ENCODE data around the gene LELP1. TPM values are rescaled to one million over a fixed set of nuclear protein-coding genes. Genes with fewer than 3 reads are reported as not detected.

Gene LELP1
- total and polyA plus RNA-seq, 10 donors = not detected

DNA sequence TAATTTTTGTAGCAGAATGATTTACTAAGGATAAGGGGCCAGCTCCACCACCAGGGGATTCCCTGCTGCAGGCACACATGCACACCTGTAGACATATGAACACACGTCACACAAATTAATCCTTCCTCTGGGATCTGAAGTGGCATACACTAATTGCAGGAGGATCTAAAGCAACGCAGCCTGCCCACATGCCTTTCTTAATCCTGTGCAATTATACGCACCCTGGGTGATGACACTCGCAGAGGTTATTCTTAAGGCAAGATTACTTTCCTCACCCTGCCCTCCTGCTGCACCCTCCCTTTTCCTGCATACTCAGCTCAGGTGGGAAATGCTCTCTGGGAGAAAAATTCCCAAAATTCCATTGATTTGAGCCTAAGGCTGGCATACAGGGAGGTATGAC, 48.8 kb downstream of the LELP1 start:
- Histone ChIP-seq H3K36me3 (no peaks in the 10 kb centered on the region), H3K27me3 (replicated peaks in 1 of 7) (peaks cover 0 to 33% (median 0%) of the 10 kb centered on the region in 7 donors), H3K9me3 (no peaks in the 10 kb centered on the region), H3K4me1 (no peaks in the 10 kb centered on the region), H3K4me3 (no peak overlapping the region), H3K27ac (no peak overlapping the region)
- WGBS, 5 donors = 66 to 88% (median 81%) methylated on average over 4 of the region's 4 CpGs
- DNase-seq = no peak
- TF ChIP-seq POLR2AphosphoS5 (IDR thresholded peaks at IDR 0.05) = no peak
- TF ChIP-seq, protein P1, sequence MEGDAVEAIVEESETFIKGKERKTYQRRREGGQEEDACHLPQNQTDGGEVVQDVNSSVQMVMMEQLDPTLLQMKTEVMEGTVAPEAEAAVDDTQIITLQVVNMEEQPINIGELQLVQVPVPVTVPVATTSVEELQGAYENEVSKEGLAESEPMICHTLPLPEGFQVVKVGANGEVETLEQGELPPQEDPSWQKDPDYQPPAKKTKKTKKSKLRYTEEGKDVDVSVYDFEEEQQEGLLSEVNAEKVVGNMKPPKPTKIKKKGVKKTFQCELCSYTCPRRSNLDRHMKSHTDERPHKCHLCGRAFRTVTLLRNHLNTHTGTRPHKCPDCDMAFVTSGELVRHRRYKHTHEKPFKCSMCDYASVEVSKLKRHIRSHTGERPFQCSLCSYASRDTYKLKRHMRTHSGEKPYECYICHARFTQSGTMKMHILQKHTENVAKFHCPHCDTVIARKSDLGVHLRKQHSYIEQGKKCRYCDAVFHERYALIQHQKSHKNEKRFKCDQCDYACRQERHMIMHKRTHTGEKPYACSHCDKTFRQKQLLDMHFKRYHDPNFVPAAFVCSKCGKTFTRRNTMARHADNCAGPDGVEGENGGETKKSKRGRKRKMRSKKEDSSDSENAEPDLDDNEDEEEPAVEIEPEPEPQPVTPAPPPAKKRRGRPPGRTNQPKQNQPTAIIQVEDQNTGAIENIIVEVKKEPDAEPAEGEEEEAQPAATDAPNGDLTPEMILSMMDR (IDR thresholded peaks at IDR 0.05 in 8 of 11, conservative IDR thresholded peaks at IDR 0.05 in 3 of 11) = no peak
- intact Hi-C loops (cut with DNase I; ENCODE audit: low total_unique reads) = no loop called here

DNA sequence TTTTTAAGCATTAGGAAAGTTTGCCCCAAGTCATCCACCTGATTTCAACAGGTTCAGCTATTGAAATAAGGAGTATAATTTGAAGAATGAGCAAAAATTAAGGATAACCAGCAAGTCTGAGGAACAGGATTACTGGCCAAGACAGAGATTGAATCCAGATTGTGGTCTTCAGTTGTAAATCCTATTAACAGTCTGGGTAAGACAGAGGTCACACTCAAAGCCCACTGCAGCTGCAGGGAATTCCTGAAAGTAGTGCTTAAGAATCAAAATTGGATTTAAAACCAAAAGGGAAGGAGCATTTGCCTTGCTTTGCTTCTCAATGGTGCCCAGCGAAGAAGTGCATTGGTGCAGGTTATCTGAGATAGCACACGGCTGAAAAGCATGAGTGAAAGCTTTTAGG, 49.8 kb downstream of the LELP1 start:
- whole genome bisulfite sequencing, 5 donors = 44 to 93% (median 87%) methylated on average over 2 of the region's 2 CpGs
- no peak for TF ChIP-seq POLR2A (IDR thresholded peaks at IDR 0.05)
- TF ChIP-seq, protein P1 (IDR thresholded peaks at IDR 0.05 in 8 of 11, conservative IDR thresholded peaks at IDR 0.05 in 3 of 11) = no peak

DNA sequence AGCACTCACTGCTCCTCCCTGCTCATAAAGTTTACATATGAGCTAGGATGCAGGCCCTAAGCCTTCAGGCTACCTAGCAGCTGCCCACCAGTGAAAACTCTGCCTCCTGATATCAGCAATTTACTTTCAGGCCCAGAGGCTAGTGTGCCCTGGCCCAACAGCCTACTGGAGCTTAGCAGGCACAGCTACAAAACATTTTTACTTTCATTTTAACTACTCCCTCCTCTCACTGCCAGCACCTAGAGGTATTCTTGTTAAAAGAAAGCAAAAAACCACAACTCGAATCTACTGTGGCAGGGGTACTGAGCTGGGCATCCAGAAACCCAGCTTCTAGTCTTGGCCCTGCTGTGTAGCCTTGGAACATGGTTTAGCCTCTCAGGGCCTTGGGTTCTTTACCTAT, 50.5 kb downstream of the LELP1 start:
- Histone ChIP-seq H3K27ac (no peak overlapping the region), H3K4me3 (no peak overlapping the region), H3K27me3 (replicated peaks in 1 of 7) (peaks cover 0 to 19% (median 0%) of the 10 kb centered on the region in 7 donors), H3K4me1 (no peaks in the 10 kb centered on the region), H3K9me3 (no peaks in the 10 kb centered on the region), H3K36me3 (no peaks in the 10 kb centered on the region)
- intact Hi-C loops (cut with DNase I; ENCODE audit: low total_unique reads) = no loop called here
- WGBS, 5 donors = 30 to 41% (median 39%) methylated on average over 1 of the region's 1 CpG
- no peak for DNase-seq
- TF ChIP-seq POLR2AphosphoS5 (IDR thresholded peaks at IDR 0.05) (no peak), POLR2A (IDR thresholded peaks at IDR 0.05) (no peak)
- TF ChIP-seq, protein P1 (IDR thresholded peaks at IDR 0.05 in 8 of 11, conservative IDR thresholded peaks at IDR 0.05 in 3 of 11) = no peak

More for the DNA sequence above, 49.8 kb downstream of the LELP1 start:
- Histone ChIP-seq H3K4me3 (no peak overlapping the region), H3K27ac (no peak overlapping the region), H3K36me3 (no peaks in the 10 kb centered on the region), H3K9me3 (no peaks in the 10 kb centered on the region), H3K4me1 (no peaks in the 10 kb centered on the region), H3K27me3 (replicated peaks in 1 of 7) (peaks cover 0 to 22% (median 0%) of the 10 kb centered on the region in 7 donors)
- no peak for DNase-seq
- intact Hi-C loops (cut with DNase I; ENCODE audit: low total_unique reads) = no loop called here

Other genes with a start within 250 kb of the LELP1 start
- not detected for gene SPRR4, start 232.8 kb upstream of the LELP1 start, total RNA-seq
- gene SPRR4, start 232.8 kb upstream of the LELP1 start, polyA plus RNA-seq = not detected
- not detected for gene SPRR1A, start 219.3 kb upstream of the LELP1 start, total RNA-seq
- not detected for gene SPRR1A, start 219.3 kb upstream of the LELP1 start, polyA plus RNA-seq
- not detected for gene SPRR3, start 201.7 kb upstream of the LELP1 start, total RNA-seq
- gene SPRR3, start 201.7 kb upstream of the LELP1 start, polyA plus RNA-seq = 1 to 10 TPM in 2 of 3 donors, under 1 TPM in 1; 0.39 to 9.3 (median 1.8) TPM
- not detected for gene SPRR1B, start 172.2 kb upstream of the LELP1 start, total RNA-seq
- 1 to 10 TPM in 1 of 3 donors, under 1 TPM in 1, not detected in 1; 0.30 to 1.2 TPM for gene SPRR1B, start 172.2 kb upstream of the LELP1 start, polyA plus RNA-seq
- not detected for gene SPRR2D, start 162.3 kb upstream of the LELP1 start, total RNA-seq
- gene SPRR2D, start 162.3 kb upstream of the LELP1 start, polyA plus RNA-seq = 1 to 10 TPM in 1 of 3 donors, not detected in 2; 1.1 TPM
- not detected for gene SPRR2A, start 145.9 kb upstream of the LELP1 start, total RNA-seq
- 1 to 10 TPM in 1 of 3 donors, under 1 TPM in 1, not detected in 1; 0.30 to 2.2 TPM for gene SPRR2A, start 145.9 kb upstream of the LELP1 start, polyA plus RNA-seq
- not detected for gene SPRR2B, start 131.8 kb upstream of the LELP1 start, total RNA-seq
- gene SPRR2B, start 131.8 kb upstream of the LELP1 start, polyA plus RNA-seq = not detected
- gene SPRR2E, start 108.9 kb upstream of the LELP1 start, total RNA-seq = not detected
- under 1 TPM in 1 of 3 donors, not detected in 2; 0.45 TPM for gene SPRR2E, start 108.9 kb upstream of the LELP1 start, polyA plus RNA-seq
- gene SPRR2F, start 89.9 kb upstream of the LELP1 start, total RNA-seq = not detected
- not detected for gene SPRR2F, start 89.9 kb upstream of the LELP1 start, polyA plus RNA-seq
- gene SPRR2G, start 52.5 kb upstream of the LELP1 start, total RNA-seq = not detected
- not detected for gene SPRR2G, start 52.5 kb upstream of the LELP1 start, polyA plus RNA-seq
- gene PRR9, start 14.2 kb downstream of the LELP1 start, total RNA-seq = not detected
- gene PRR9, start 14.2 kb downstream of the LELP1 start, polyA plus RNA-seq = not detected
- not detected for gene LORICRIN, start 56.3 kb downstream of the LELP1 start, total RNA-seq
- gene LORICRIN, start 56.3 kb downstream of the LELP1 start, polyA plus RNA-seq = under 1 TPM; 0.38 to 0.83 (median 0.53) TPM
- gene PGLYRP3, start 109.5 kb downstream of the LELP1 start, total RNA-seq = not detected
- not detected for gene PGLYRP3, start 109.5 kb downstream of the LELP1 start, polyA plus RNA-seq
- gene PGLYRP4, start 145.4 kb downstream of the LELP1 start, total RNA-seq = not detected
- gene PGLYRP4, start 145.4 kb downstream of the LELP1 start, polyA plus RNA-seq = under 1 TPM in 1 of 3 donors, not detected in 2; 0.18 TPM
- gene S100A9, start 154.4 kb downstream of the LELP1 start, total RNA-seq = 1,000 to 10,000 TPM in 6 of 7 donors, 100 to 1,000 TPM in 1; 961 to 6,984 (median 2,755) TPM
- gene S100A9, start 154.4 kb downstream of the LELP1 start, polyA plus RNA-seq = 1,000 to 10,000 TPM in 2 of 3 donors, 100 to 1,000 TPM in 1; 947 to 4,509 (median 1,446) TPM
- gene S100A12, start 172.2 kb downstream of the LELP1 start, total RNA-seq = 1,000 to 10,000 TPM in 1 of 7 donors, 100 to 1,000 TPM in 6; 138 to 1,354 (median 270) TPM
- 100 to 1,000 TPM; 126 to 567 (median 139) TPM for gene S100A12, start 172.2 kb downstream of the LELP1 start, polyA plus RNA-seq
- gene S100A8, start 187.6 kb downstream of the LELP1 start, total RNA-seq = 1,000 to 10,000 TPM in 6 of 7 donors, 100 to 1,000 TPM in 1; 983 to 7,676 (median 1,629) TPM
- 1,000 to 10,000 TPM in 2 of 3 donors, 100 to 1,000 TPM in 1; 756 to 2,335 (median 1,287) TPM for gene S100A8, start 187.6 kb downstream of the LELP1 start, polyA plus RNA-seq
- gene S100A7A, start 213.1 kb downstream of the LELP1 start, total RNA-seq = not detected
- gene S100A7A, start 213.1 kb downstream of the LELP1 start, polyA plus RNA-seq = not detected